Fibroblast of skin of right biceps (primary cell): ENCODE results near the gene ZBTB7A.
"Not testable (repeated sequence)": the region's sequence is repeated elsewhere in the genome, so short reads cannot be mapped to it uniquely, and the experiment has no call there.

Source experiments
- DNase-seq: peaks from one replicate; pipeline ENCODE4 v3.0.0-alpha.2; 2013

ZBTB7A gene

GRCh38 chr19:4013886-4014540 lies 52.7 kb downstream of the ZBTB7A start:
- no peak for DNase-seq

- DNase-seq: no peak
Measured at GRCh38 chr19:4012975-4013634, 53.6 kb downstream of the ZBTB7A start.

GRCh38 chr19:4012092-4012974 lies 54.4 kb downstream of the ZBTB7A start:
- no peak for DNase-seq

GRCh38 chr19:4011430-4011829 lies 55.3 kb downstream of the ZBTB7A start:
- not testable (repeated sequence) for DNase-seq

- DNase-seq: no peak
Measured at GRCh38 chr19:4010808-4011110, 55.9 kb downstream of the ZBTB7A start.

GRCh38 chr19:4009990-4010807 lies 56.5 kb downstream of the ZBTB7A start:
- DNase-seq: no peak

GRCh38 chr19:4007836-4008539 lies 58.7 kb downstream of the ZBTB7A start:
- DNase-seq: no peak

- DNase-seq: peak; percentile 95
Measured at GRCh38 chr19:4007021-4007835, 59.5 kb downstream of the ZBTB7A start, which contains the start of gene PIAS4. Gene PIAS4, plus strand, starts transcription at chr19:4007736. Its CDS starts 25 bp downstream, at chr19:4007761.

GRCh38 chr19:4005436-4005835 lies 61.3 kb downstream of the ZBTB7A start:
- not testable (repeated sequence) for DNase-seq

GRCh38 chr19:4000798-4001197 lies 65.9 kb downstream of the ZBTB7A start:
- DNase-seq: not testable (repeated sequence)

- not testable (repeated sequence) for DNase-seq
Measured at GRCh38 chr19:3998667-3999412, 67.9 kb downstream of the ZBTB7A start.

- DNase-seq: no peak
Measured at GRCh38 chr19:3995607-3996006, 71.1 kb downstream of the ZBTB7A start.
